ENCODE results near the gene DIPK1A.
A peak's percentile ranks its signal among the peaks of the same experiment; 100 is the strongest.

DIPK1A gene

DNA sequence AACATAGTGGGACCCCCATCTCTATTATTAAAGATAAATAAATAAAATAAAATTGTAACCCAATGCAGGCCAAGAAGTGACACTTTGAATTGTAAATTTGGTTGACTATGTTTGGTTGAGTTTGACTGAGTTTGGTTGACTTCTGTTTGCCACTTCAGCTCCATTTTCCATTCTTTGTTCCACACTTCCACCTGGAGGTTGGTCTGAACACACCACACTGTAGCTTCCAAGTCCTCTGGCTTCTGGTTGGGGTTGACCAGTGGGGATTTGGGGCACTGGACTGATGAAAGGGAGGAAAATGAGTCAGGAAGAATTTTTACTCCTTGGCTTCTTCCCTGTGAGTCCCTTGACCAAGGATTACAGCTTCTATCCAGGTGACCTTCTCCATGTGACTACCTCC lies 40.6 kb upstream of the DIPK1A start:
- Histone ChIP-seq H3K27ac (ENCODE audit: low read length) (no peak overlapping the region), H3K79me2 (ENCODE audit: low read length) (no peaks in the 10 kb centered on the region), H3K9me3 (replicated peaks; ENCODE audit: insufficient read depth, low read length) (no peaks in the 10 kb centered on the region), H3K27me3 (replicated peaks; ENCODE audit: insufficient read depth, low read length) (no peaks in the 10 kb centered on the region), H3F3A (ENCODE audit: insufficient read depth, low read length) (peaks cover 17% of the 10 kb centered on the region; the same call in 1 of the 2 replicates), H3K9me2 (replicated peaks; ENCODE audit: insufficient read depth, low read length) (no peaks in the 10 kb centered on the region), H3K4me2 (ENCODE audit: low read depth, low read length) (no peak overlapping the region), H3K9ac (ENCODE audit: low read length) (no peak overlapping the region), H2AFZ (ENCODE audit: low read length) (no peak overlapping the region), H3K36me3 (replicated peaks; ENCODE audit: insufficient read depth, low read length) (no peaks in the 10 kb centered on the region), H3K4me3 (ENCODE audit: low read length) (no peak overlapping the region), H4K20me1 (ENCODE audit: insufficient read depth, low read length) (no peaks in the 10 kb centered on the region), H3K4me1 (ENCODE audit: low read length) (peaks cover 22% of the 10 kb centered on the region)
- TF ChIP-seq EZH2phosphoT487 (IDR thresholded peaks at IDR 0.05; ENCODE audit: low read length) (no peak), CTCF (IDR thresholded peaks at IDR 0.05; ENCODE audit: low read length) (no peak), EZH2 (optimal IDR thresholded peaks at IDR 0.05; ENCODE audit: low read depth, low read length) (no peak)
- no peak for DNase-seq

GRCh38 chr1:93000751-93001175 lies 39.5 kb upstream of the DIPK1A start:
- no peaks in the 10 kb centered on the region for H3K27me3 ChIP-seq (replicated peaks; ENCODE audit: insufficient read depth, low read length)
- no peaks in the 10 kb centered on the region for H3K36me3 ChIP-seq (replicated peaks; ENCODE audit: insufficient read depth, low read length)
- peak; percentile 60 for DNase-seq
- H2AFZ ChIP-seq (ENCODE audit: low read length) = no peak overlapping the region
- peaks cover 17% of the 10 kb centered on the region; the same call in 1 of the 2 replicates for H3F3A ChIP-seq (ENCODE audit: insufficient read depth, low read length)
- peak overlapping the region; percentile 25; the same call in 1 of the 2 replicates for H3K27ac ChIP-seq (ENCODE audit: low read length)
- H3K79me2 ChIP-seq (ENCODE audit: low read length) = no peaks in the 10 kb centered on the region
- TF ChIP-seq EZH2 (optimal IDR thresholded peaks at IDR 0.05; ENCODE audit: low read depth, low read length) = no peak
- no peak for TF ChIP-seq CTCF (IDR thresholded peaks at IDR 0.05; ENCODE audit: low read length)
- TF ChIP-seq EZH2phosphoT487 (IDR thresholded peaks at IDR 0.05; ENCODE audit: low read length) = no peak
- no peaks in the 10 kb centered on the region for H4K20me1 ChIP-seq (ENCODE audit: insufficient read depth, low read length)
- H3K4me2 ChIP-seq (ENCODE audit: low read depth, low read length) = peak overlapping the region; percentile 35; the same call in 1 of the 2 replicates
- H3K9me3 ChIP-seq (replicated peaks; ENCODE audit: insufficient read depth, low read length) = no peaks in the 10 kb centered on the region
- H3K9ac ChIP-seq (ENCODE audit: low read length) = no peak overlapping the region
- H3K9me2 ChIP-seq (replicated peaks; ENCODE audit: insufficient read depth, low read length) = no peaks in the 10 kb centered on the region
- H3K4me3 ChIP-seq (ENCODE audit: low read length) = no peak overlapping the region
- H3K4me1 ChIP-seq (ENCODE audit: low read length) = peaks cover 22% of the 10 kb centered on the region

- no peak for TF ChIP-seq EZH2 (optimal IDR thresholded peaks at IDR 0.05; ENCODE audit: low read depth, low read length)
- TF ChIP-seq EZH2phosphoT487 (IDR thresholded peaks at IDR 0.05; ENCODE audit: low read length) = no peak
- Histone ChIP-seq H3K4me3 (ENCODE audit: low read length) (no peak overlapping the region), H3K4me2 (ENCODE audit: low read depth, low read length) (peak overlapping the region; percentile 35; the same call in 1 of the 2 replicates), H3K27ac (ENCODE audit: low read length) (peak overlapping the region; percentile 25; the same call in 1 of the 2 replicates), H3K9me2 (replicated peaks; ENCODE audit: insufficient read depth, low read length) (no peaks in the 10 kb centered on the region), H3K4me1 (ENCODE audit: low read length) (peaks cover 22% of the 10 kb centered on the region), H3K9me3 (replicated peaks; ENCODE audit: insufficient read depth, low read length) (no peaks in the 10 kb centered on the region), H4K20me1 (ENCODE audit: insufficient read depth, low read length) (no peaks in the 10 kb centered on the region), H2AFZ (ENCODE audit: low read length) (no peak overlapping the region), H3K9ac (ENCODE audit: low read length) (no peak overlapping the region), H3K36me3 (replicated peaks; ENCODE audit: insufficient read depth, low read length) (no peaks in the 10 kb centered on the region), H3K27me3 (replicated peaks; ENCODE audit: insufficient read depth, low read length) (no peaks in the 10 kb centered on the region), H3F3A (ENCODE audit: insufficient read depth, low read length) (peaks cover 15% of the 10 kb centered on the region; the same call in 1 of the 2 replicates), H3K79me2 (ENCODE audit: low read length) (no peaks in the 10 kb centered on the region)
- DNase-seq = no peak
Observed at GRCh38 chr1:93000291-93000690, 39.0 kb upstream of the DIPK1A start.

DNA sequence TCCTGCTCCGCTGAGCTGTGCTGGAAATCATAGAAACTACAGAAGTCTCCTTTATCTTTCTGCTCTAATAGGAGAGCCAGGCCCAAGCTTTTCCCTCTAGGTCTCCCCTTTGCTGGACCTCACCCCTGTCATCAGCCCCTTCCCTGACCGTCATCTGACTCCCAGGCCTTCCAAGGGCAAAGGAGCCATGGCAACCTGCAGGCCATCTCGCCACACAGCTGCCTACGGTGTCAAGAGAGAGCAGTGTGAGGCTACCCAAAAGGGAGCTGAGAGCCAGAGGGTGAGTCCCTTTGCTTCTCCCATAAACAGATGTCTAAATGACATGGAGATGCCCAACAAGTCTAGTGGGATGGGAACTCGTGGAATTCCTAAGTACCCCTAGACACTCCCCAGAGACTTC lies 37.6 kb upstream of the DIPK1A start:
- H3K4me1 ChIP-seq (ENCODE audit: low read length) = peaks cover 16% of the 10 kb centered on the region
- H3K4me3 ChIP-seq (ENCODE audit: low read length) = no peak overlapping the region

More for the DNA sequence above, 37.6 kb upstream of the DIPK1A start:
- no peak for TF ChIP-seq CTCF (IDR thresholded peaks at IDR 0.05; ENCODE audit: low read length)
- TF ChIP-seq EZH2 (optimal IDR thresholded peaks at IDR 0.05; ENCODE audit: low read depth, low read length) = no peak
- TF ChIP-seq EZH2phosphoT487 (IDR thresholded peaks at IDR 0.05; ENCODE audit: low read length) = no peak
- Histone ChIP-seq H3K79me2 (ENCODE audit: low read length) (no peaks in the 10 kb centered on the region), H3K27me3 (replicated peaks; ENCODE audit: insufficient read depth, low read length) (no peaks in the 10 kb centered on the region), H3K27ac (ENCODE audit: low read length) (no peak overlapping the region), H3K9me2 (replicated peaks; ENCODE audit: insufficient read depth, low read length) (no peaks in the 10 kb centered on the region), H4K20me1 (ENCODE audit: insufficient read depth, low read length) (no peaks in the 10 kb centered on the region), H3K9ac (ENCODE audit: low read length) (no peak overlapping the region), H2AFZ (ENCODE audit: low read length) (no peak overlapping the region), H3K36me3 (replicated peaks; ENCODE audit: insufficient read depth, low read length) (no peaks in the 10 kb centered on the region), H3K9me3 (replicated peaks; ENCODE audit: insufficient read depth, low read length) (no peaks in the 10 kb centered on the region), H3F3A (ENCODE audit: insufficient read depth, low read length) (peaks cover 8% of the 10 kb centered on the region; the same call in 1 of the 2 replicates), H3K4me2 (ENCODE audit: low read depth, low read length) (no peak overlapping the region)
- DNase-seq = no peak
